GM08714 (cell line): Measurements from ENCODE around the gene GRPEL2.

Experiments
- H3K4me3 ChIP-seq: fragments of 200-500 bp; sonication (Bioruptor generic); 2 replicates; pipeline ENCODE4 v1.5.1; 2014; ENCODE audit warnings: mild to moderate bottlenecking, low read length, inconsistent platforms
- ZNF274 ChIP-seq: IDR thresholded peaks from 2 replicates; pipeline ENCODE4 v1.6.1; 2012; ENCODE audit warnings: mild to moderate bottlenecking, low read depth, low read length

Gene GRPEL2

GRCh38 chr5:149326611-149327010, 18.7 kb upstream of the GRPEL2 start:
- TF ChIP-seq ZNF274, result no peak
- no peak overlapping the region for H3K4me3 ChIP-seq

DNA sequence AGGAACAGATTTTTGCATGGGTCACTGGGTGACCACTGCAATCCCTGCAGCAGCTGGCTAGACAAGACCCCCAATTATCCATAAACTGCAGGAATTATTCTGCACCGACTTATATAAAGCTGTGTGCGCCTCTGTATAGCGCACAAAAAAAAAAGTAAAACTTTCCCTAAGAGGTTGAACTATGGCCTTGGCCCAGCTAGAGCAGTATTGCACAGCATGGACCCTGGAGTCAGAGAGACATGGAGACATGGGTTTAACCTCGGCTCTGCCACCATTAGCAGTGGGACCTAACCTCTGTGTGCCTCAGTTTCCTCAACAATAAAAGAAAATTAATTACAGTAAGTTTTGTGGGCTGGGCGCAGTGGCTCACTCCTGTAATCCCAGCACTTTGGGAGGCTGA, 17.1 kb upstream of the GRPEL2 start:
- TF ChIP-seq ZNF274, result no peak
- H3K4me3 ChIP-seq, result no peak overlapping the region

DNA sequence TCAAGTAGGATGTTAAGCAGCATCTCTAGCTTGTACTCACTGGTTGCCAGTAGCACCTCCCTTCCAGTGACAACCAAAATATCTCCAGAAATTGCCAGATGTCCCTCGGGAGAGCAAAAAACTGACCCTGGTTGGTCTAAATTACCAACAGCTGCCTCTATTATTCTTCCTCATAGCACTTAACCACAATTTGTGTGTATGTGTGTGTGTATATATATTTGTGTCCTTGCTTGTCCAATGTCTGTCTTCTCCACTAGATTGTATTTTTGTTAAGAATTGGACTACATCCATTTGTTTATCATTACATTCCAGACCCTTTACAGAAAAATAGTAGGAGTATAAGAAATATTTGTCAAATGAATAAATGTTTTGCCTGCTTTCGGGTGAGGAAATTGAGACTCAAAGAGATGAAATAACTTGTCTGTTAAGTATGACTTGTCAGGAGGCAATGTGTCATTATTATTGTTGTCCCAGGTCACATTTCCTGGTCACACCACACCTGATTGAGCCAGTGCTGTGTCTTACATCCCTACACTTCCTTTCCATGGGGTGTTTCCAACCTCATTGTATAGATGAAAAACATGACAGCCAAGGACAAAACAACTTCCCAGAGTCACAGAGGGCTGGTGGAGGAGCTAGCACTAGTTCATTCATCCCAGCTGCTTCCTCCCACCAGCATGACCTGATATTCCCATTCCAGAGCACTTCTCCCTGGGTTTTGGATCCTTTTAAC, 11.4 kb upstream of the GRPEL2 start:
- no peak overlapping the region for H3K4me3 ChIP-seq
- TF ChIP-seq ZNF274, result no peak

- no peak overlapping the region for H3K4me3 ChIP-seq
- TF ChIP-seq ZNF274, result no peak
Observed at GRCh38 chr5:149337736-149338135, 7.6 kb upstream of the GRPEL2 start.

GRCh38 chr5:149338364-149338763, 6.9 kb upstream of the GRPEL2 start:
- no peak for TF ChIP-seq ZNF274
- H3K4me3 ChIP-seq, result no peak overlapping the region

GRCh38 chr5:149340920-149341319, 4.4 kb upstream of the GRPEL2 start:
- TF ChIP-seq ZNF274, result no peak
- H3K4me3 ChIP-seq, result no peak overlapping the region

DNA sequence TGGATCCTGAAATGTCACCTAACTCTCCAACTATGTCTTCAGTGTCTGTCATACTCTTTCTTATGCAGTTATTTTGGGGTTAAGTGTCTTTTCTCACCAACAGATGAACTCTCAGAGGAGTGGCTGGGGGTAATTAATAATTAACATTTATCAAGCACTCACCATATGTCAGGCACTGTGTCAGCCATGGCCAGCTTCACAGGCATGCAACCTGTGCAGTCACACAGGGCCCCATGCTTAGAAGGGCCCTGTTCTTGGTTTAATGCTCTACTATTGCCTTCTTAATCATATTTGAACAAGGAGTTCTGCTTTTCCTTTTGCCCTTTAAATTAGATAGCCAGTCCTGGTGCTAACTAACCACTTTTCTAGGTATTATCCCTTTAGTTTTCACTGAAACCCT, 3.4 kb upstream of the GRPEL2 start:
- TF ChIP-seq ZNF274, result no peak

GRCh38 chr5:149344151-149344550, 1.1 kb upstream of the GRPEL2 start:
- peak overlapping the region; percentile 98; the same call in 1 of the 2 replicates for H3K4me3 ChIP-seq
- no peak for TF ChIP-seq ZNF274

More for the DNA sequence above, 3.4 kb upstream of the GRPEL2 start:
- no peak overlapping the region for H3K4me3 ChIP-seq

DNA sequence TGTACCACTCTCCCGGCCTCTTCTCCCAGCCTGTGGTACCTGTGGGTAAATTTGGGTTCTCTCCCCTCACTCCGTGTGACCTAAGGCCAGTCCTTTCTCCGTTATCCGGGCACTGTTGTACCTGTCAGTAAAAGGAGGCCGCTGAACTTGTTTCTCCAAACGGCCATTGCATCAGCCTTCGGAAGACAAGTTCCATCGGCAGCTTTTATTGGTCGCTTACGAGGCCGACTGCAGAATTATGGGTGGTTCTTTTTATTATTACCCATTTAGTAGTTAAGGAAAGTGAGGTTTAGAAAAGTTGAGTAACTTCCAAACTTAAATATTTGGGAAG, 558 bp downstream of the GRPEL2 start:
- TF ChIP-seq ZNF274, result no peak
- peak overlapping the region; percentile 98 for H3K4me3 ChIP-seq

DNA sequence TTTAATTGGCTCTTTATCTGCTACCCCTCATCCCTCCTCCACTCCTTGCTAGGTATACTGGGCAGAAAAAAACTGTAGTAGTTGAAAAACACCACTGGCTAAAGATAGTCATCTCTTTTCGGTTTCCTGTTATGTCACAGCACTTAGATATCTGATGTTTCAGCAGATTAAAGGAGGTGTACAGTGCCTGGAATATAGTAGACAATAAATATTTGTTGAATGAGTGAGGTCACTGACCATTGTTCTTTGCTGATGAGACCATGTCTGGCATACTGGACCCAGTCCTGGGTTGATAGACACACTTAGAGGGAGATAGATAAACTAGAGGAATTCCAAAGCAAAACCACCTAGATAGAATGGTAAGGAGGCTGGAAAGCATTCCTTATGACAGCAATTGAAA, 3.2 kb downstream of the GRPEL2 start:
- no peak for TF ChIP-seq ZNF274
- no peak overlapping the region for H3K4me3 ChIP-seq

DNA sequence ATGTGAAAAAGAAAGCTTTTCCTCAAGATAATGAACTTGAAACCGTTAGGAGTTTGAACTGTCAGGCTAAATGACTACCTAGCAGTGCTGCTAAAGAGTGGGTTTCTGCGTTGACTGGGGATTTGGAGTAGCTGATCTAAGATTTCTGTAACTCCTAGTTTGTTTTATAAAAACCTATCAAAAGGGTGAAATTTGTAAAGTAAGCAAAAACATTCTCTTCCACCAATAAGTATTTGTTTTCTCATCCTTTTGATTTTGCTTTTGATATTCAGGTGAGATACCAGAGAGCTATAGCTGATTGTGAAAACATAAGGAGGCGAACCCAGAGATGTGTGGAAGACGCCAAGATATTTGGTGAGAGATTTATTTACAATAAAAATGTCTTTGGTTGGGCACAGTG, 4.1 kb downstream of the GRPEL2 start:
- no peak overlapping the region for H3K4me3 ChIP-seq
- no peak for TF ChIP-seq ZNF274

- no peak for TF ChIP-seq ZNF274
Observed at GRCh38 chr5:149352169-149352568, 6.9 kb downstream of the GRPEL2 start.

GRCh38 chr5:149353911-149354310, 8.6 kb downstream of the GRPEL2 start:
- TF ChIP-seq ZNF274, result no peak
- no peak overlapping the region for H3K4me3 ChIP-seq

More at GRCh38 chr5:149352169-149352568, 6.9 kb downstream of the GRPEL2 start:
- H3K4me3 ChIP-seq, result no peak overlapping the region

GRCh38 chr5:149355688-149356087, 10.4 kb downstream of the GRPEL2 start:
- no peak for TF ChIP-seq ZNF274

DNA sequence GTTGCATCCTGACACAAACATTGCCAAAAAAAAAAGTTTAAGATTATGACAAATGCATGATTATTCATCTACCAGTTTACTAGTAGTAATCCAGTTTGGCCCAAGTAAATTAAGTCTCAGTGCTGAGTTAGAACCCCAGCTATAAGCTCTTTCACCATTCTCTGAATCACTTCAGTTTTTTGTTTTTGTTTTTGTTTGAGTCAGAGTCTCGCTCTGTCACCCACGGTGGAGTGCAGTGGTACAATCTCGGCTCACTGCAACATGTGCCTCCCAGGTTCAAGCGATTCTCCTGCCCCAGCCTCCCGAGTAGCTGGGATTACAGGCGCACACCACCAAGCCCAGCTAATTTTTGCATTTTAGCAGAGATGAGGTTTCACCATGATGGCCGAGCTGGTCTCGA, 11.1 kb downstream of the GRPEL2 start:
- H3K4me3 ChIP-seq, result no peak overlapping the region
- no peak for TF ChIP-seq ZNF274

More at GRCh38 chr5:149355688-149356087, 10.4 kb downstream of the GRPEL2 start:
- no peak overlapping the region for H3K4me3 ChIP-seq
